Fibroblast of lung (primary cell): Measurements from ENCODE around the gene PDGFA. TPM values are rescaled to one million over a fixed set of nuclear protein-coding genes. Genes with fewer than 3 reads are reported as not detected.

Source experiments
- DNase-seq, 2 donors: peaks; one replicate each; pipeline versions ENCODE4 v3.0.0 to v3.0.0-alpha.2; 2010; ENCODE audit warnings: low read depth in 2 of 2
- H2AFZ ChIP-seq: 2 replicates; pipeline ENCODE4 v1.5.1; 2012; ENCODE audit warnings: low read length, control low read depth, inconsistent platforms
- H3K27ac ChIP-seq: 2 replicates; pipeline ENCODE4 v1.5.1; 2011; ENCODE audit warnings: low read length, control low read depth; ENCODE audit not compliant: insufficient read depth
- H3K27me3 ChIP-seq: 2 replicates; pipeline ENCODE4 v1.5.1; 2011; ENCODE audit warnings: mild to moderate bottlenecking, low read length; ENCODE audit not compliant: control insufficient read depth, insufficient read depth
- H3K36me3 ChIP-seq: 2 replicates; pipeline ENCODE4 v1.5.1; 2011; ENCODE audit warnings: low read length; ENCODE audit not compliant: control insufficient read depth, insufficient read depth
- H3K4me1 ChIP-seq: 2 replicates; pipeline ENCODE4 v1.5.1; 2011; ENCODE audit warnings: low read length; ENCODE audit not compliant: control insufficient read depth, insufficient read depth; ENCODE audit errors: extremely low read depth
- H3K4me2 ChIP-seq: 2 replicates; pipeline ENCODE4 v1.5.1; 2011; ENCODE audit warnings: low read length, control low read depth; ENCODE audit not compliant: insufficient read depth; ENCODE audit errors: extremely low read depth
- H3K4me3 ChIP-seq, 4 experiments: fragments of 200-600 bp in 1 of 4; sonication (generic) in 1 of 4; replicated peaks in 1 of 4; 2 replicates each; pipeline ENCODE4 v1.5.1; 2011 to 2016; ENCODE audit warnings: low read length in 4 of 4, low read depth in 3 of 4, mild to moderate bottlenecking in 3 of 4, control low read depth in 2 of 4, inconsistent platforms in 1 of 4, mixed read lengths in 1 of 4; ENCODE audit not compliant: insufficient read depth in 1 of 4; ENCODE audit errors: control extremely low read depth in 1 of 4
- H3K79me2 ChIP-seq: 2 replicates; pipeline ENCODE4 v1.5.1; 2012; ENCODE audit warnings: mild to moderate bottlenecking, low read length, inconsistent platforms; ENCODE audit not compliant: control insufficient read depth, insufficient read depth
- H3K9ac ChIP-seq: 2 replicates; pipeline ENCODE4 v1.5.1; 2011; ENCODE audit warnings: mild to moderate bottlenecking, low read length, control low read depth; ENCODE audit not compliant: insufficient read depth
- H3K9me3 ChIP-seq: 2 replicates; pipeline ENCODE4 v1.5.1; 2012; ENCODE audit warnings: low read depth, low read length; ENCODE audit not compliant: control insufficient read depth, insufficient read depth
- H4K20me1 ChIP-seq: 2 replicates; pipeline ENCODE4 v1.5.1; 2011; ENCODE audit warnings: low read length; ENCODE audit not compliant: control insufficient read depth, insufficient read depth; ENCODE audit errors: extremely low read depth
- CTCF ChIP-seq, 2 donors: IDR thresholded peaks in 1 of 2; conservative IDR thresholded peaks in 1 of 2; 1 replicate in 1 of 2; 2 replicates in 1 of 2; pipeline ENCODE4 v1.5.1; 2011 to 2012; ENCODE audit warnings: low read length in 2 of 2, control low read depth in 1 of 2, inconsistent platforms in 1 of 2, low read depth in 1 of 2, mild to moderate bottlenecking in 1 of 2
- EZH2 ChIP-seq: IDR thresholded peaks from 2 replicates; pipeline ENCODE4 v1.5.1; 2012; ENCODE audit warnings: low read length, control low read depth, mild to moderate bottlenecking; ENCODE audit errors: missing control alignments
- polyA plus RNA-seq, 2 donors: library from polyadenylated mRNA; depleted of rRNA in 1 of 2; stranded (reverse) in 1 of 2; unstranded in 1 of 2; fragments of >200 nt; gene quantifications; 2 replicates each; pipeline ENCODE4 v1.2.1, GENCODE V29; 2011 to 2012; ENCODE audit warnings: missing spikeins in 1 of 2
- total RNA-seq: library from RNA; depleted of rRNA; stranded (reverse); fragments of >200 nt; gene quantifications from 2 replicates; pipeline ENCODE4 v1.2.1, GENCODE V29; 2014

PDGFA gene
- total and polyA plus RNA-seq, 2 donors (not counting 1 experiment from before 2014, with no cell fraction given): 13.5 to 16.9 TPM

- no peaks in the 10 kb centered on the region for H3K9me3 ChIP-seq
- no peak for TF ChIP-seq CTCF (conservative IDR thresholded peaks at IDR 0.05 in 1 of 2, IDR thresholded peaks at IDR 0.05 in 1 of 2; ENCODE audit: low read depth in 1 of 2, low read length in 2 of 2)
- no peak for TF ChIP-seq EZH2
- no peak overlapping the region for H3K9ac ChIP-seq
- no peaks in the 10 kb centered on the region for H3K36me3 ChIP-seq
- H2AFZ ChIP-seq: no peak overlapping the region
- no peak for DNase-seq
- no peaks in the 10 kb centered on the region for H3K4me1 ChIP-seq
- no peak overlapping the region for H3K27ac ChIP-seq
- H3K4me3 ChIP-seq: no peak overlapping the region
- no peak overlapping the region for H3K4me2 ChIP-seq
- H3K79me2 ChIP-seq: no peaks in the 10 kb centered on the region
- no peaks in the 10 kb centered on the region for H4K20me1 ChIP-seq
- H3K27me3 ChIP-seq: no peaks in the 10 kb centered on the region
These were observed 27.0 kb downstream of the PDGFA start for GRCh38 chr7:492714-493065.

GRCh38 chr7:491958-492713 lies 27.5 kb downstream of the PDGFA start:
- Histone ChIP-seq H3K4me1 (no peaks in the 10 kb centered on the region), H3K36me3 (no peaks in the 10 kb centered on the region), H2AFZ (no peak overlapping the region), H3K4me2 (no peak overlapping the region), H3K27me3 (no peaks in the 10 kb centered on the region), H3K27ac (no peak overlapping the region), H3K79me2 (no peaks in the 10 kb centered on the region), H4K20me1 (no peaks in the 10 kb centered on the region), H3K9me3 (no peaks in the 10 kb centered on the region), H3K4me3 (no peak overlapping the region), H3K9ac (no peak overlapping the region)
- no peak for DNase-seq
- TF ChIP-seq CTCF (conservative IDR thresholded peaks at IDR 0.05 in 1 of 2, IDR thresholded peaks at IDR 0.05 in 1 of 2; ENCODE audit: low read depth in 1 of 2, low read length in 2 of 2): no peak
- TF ChIP-seq EZH2: no peak

- Histone ChIP-seq H2AFZ (no peak overlapping the region), H3K9me3 (no peaks in the 10 kb centered on the region), H3K4me2 (no peak overlapping the region), H3K27ac (no peak overlapping the region), H3K27me3 (no peaks in the 10 kb centered on the region), H3K4me1 (no peaks in the 10 kb centered on the region), H4K20me1 (no peaks in the 10 kb centered on the region), H3K79me2 (no peaks in the 10 kb centered on the region), H3K36me3 (no peaks in the 10 kb centered on the region), H3K4me3 (no peak overlapping the region), H3K9ac (no peak overlapping the region)
- DNase-seq: no peak
- no peak for TF ChIP-seq CTCF (conservative IDR thresholded peaks at IDR 0.05 in 1 of 2, IDR thresholded peaks at IDR 0.05 in 1 of 2; ENCODE audit: low read depth in 1 of 2, low read length in 2 of 2)
- TF ChIP-seq EZH2: no peak
These were observed 28.2 kb downstream of the PDGFA start for GRCh38 chr7:491292-491957.
